IPS-18c (cell line): ENCODE measurements around the gene HINFP.
A peak's percentile ranks its signal among the peaks of the same experiment; 100 is the strongest.

Experiments used
- H3K4me3 ChIP-seq: 2 replicates; pipeline ENCODE4 v1.7.0; 2013; ENCODE audit warnings: low read depth, mild to moderate bottlenecking, low read length, moderate library complexity; ENCODE audit not compliant: insufficient read depth
- H3K9me3 ChIP-seq: one replicate; pipeline ENCODE4 v1.6.1; 2013; ENCODE audit warnings: mild to moderate bottlenecking, low read length, moderate library complexity; ENCODE audit not compliant: control insufficient read depth, insufficient read depth

HINFP gene, protein sequence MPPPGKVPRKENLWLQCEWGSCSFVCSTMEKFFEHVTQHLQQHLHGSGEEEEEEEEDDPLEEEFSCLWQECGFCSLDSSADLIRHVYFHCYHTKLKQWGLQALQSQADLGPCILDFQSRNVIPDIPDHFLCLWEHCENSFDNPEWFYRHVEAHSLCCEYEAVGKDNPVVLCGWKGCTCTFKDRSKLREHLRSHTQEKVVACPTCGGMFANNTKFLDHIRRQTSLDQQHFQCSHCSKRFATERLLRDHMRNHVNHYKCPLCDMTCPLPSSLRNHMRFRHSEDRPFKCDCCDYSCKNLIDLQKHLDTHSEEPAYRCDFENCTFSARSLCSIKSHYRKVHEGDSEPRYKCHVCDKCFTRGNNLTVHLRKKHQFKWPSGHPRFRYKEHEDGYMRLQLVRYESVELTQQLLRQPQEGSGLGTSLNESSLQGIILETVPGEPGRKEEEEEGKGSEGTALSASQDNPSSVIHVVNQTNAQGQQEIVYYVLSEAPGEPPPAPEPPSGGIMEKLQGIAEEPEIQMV

DNA sequence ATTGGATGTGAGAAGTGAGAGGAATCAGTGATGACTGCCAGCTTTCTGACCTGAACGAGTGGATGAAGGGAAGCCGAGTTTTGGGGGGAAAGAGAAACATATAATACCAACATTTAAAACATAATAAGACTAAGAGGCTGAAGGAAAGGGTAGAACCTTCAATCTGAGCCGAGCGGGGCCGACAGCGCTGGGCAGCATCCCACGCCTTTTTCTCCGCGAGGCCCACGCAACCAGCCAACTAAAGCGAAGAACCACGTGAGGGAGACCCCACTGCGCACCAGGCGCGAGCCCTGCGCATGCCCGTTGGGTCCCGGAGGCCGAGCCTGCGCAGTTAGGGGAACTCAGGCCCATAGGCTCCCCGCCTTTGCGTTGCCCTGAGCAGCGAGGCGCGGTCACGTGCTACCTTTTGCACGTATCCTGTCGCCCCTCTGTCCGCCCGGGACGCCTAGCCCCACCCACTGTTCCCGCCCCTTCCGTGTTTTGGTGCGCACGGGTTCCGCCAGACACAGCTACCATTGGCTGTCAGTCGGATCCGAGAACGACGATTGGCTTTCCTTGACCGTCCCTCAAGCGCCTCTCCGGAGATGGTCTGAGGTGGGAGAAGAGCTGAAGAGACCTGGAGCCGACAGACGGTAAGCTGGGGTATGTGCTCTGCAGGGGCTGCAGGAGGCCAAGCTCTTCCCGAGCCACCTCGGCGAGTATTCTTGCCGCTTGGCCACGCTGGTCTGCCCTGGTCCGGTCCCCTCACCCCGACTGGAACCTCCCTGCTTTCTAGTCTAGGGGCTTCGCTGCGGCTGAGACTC is at the start of gene HINFP:
Gene HINFP, plus strand, starts transcription at position 573 of the 803 bp plus-strand sequence. CDS start 5,365 bp downstream, outside the sequence.
- peak within 1 kb of the TSS; percentile 100 for H3K4me3 ChIP-seq
- no peaks in the 10 kb centered on the region for H3K9me3 ChIP-seq

DNA sequence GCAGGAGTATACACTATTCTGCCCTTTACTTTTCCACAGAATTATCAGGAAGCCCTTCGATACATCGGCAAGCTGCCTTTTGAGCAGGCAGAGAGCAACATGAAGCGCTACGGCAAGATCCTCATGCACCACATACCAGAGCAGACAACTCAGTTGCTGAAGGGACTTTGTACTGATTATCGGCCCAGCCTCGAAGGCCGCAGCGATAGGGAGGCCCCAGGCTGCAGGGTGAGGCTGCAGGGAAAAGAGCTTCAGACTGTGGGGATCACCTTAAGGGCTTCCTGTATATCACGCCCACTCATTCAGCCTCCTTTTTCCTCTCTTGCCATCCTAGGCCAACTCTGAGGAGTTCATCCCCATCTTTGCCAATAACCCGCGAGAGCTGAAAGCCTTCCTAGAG is 43.5 kb upstream of the HINFP start:
- Histone ChIP-seq H3K9me3 (no peaks in the 10 kb centered on the region), H3K4me3 (no peak overlapping the region)

DNA sequence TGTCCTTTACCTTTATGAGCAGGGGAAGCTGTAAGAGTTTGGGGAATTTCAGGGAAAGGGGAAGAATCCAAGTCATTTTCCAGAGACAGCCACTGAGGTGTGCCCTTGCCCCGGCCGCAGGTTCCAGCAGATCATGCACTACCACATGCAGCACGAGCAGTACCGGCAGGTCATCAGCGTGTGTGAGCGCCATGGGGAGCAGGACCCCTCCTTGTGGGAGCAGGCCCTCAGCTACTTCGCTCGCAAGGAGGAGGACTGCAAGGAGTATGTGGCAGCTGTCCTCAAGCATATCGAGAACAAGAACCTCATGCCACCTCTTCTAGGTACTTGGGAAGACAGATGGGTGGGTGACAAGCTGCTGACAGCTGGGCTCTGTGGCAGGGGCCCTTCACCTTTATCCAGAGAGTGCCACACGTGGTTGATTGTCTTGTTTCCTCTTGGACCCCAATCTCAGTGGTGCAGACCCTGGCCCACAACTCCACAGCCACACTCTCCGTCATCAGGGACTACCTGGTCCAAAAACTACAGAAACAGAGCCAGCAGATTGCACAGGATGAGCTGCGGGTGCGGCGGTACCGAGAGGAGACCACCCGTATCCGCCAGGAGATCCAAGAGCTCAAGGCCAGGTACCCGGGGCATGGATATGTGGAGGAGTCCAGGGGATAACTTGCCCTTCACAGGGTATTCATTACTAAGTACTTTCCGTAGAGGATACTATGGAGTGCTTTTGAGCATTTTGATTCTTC is 42.5 kb upstream of the HINFP start:
- Histone ChIP-seq H3K4me3 (no peak overlapping the region), H3K9me3 (no peaks in the 10 kb centered on the region)

DNA sequence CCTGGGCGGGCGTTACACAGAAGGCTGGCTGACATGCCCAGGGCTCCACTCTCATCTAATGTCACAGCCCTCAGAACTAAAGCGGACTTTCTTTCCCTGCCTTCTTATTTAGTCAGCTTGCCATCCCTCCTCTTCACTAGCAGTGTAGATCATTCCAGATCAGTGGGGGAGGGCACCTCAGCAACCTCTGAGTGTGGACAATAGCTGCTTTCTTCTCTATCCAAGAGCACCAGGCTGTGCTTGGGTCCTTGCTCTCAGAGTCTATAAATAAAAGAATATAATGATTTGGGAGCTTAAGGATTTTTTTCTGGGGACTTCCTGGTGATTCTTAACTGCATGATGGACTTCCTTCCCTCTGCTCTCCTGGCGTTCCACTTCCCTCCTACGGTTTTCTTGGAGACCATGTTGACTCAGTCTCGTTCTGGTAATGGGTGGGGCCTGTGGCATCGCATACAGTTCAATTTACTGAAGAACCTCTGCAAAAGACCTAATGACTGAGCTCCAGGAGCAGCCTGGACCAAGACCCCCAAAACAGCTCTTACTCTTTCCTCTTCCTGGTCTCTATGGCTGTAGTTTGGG is 39.6 kb upstream of the HINFP start:
- no peaks in the 10 kb centered on the region for H3K9me3 ChIP-seq
- H3K4me3 ChIP-seq = no peak overlapping the region

DNA sequence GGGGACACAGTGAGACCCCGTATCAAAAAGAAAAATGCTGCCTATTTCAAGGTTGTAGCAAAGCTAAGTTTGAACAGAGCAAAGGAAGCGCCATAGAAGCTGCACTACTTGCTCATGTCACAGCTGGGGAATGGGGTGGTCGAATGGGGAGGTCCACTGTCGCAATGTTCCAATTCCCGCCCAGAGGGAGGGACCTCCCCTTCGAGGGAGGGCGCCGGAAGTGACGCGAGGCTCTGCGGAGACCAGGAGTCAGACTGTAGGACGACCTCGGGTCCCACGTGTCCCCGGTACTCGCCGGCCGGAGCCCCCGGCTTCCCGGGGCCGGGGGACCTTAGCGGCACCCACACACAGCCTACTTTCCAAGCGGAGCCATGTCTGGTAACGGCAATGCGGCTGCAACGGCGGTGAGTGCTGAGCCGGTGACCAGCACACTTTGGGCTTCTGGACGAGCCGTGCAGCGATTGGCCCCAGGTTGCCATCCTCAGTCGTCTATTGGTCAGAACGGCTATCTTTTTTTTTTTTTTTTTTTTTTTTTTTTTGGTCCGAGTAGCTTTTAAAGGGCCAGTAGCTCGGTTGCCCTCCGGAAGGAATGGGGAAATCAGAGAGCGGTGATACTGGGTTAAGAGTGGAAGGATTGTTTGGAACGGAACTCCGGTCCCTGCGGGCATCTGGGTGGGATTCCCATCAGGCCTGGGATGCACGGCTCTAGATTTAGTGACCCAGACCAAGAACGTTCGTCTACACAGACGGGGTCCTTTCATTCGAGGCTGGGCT is 36.5 kb upstream of the HINFP start, which contains the start of gene HMBS:
Gene HMBS, plus strand, starts transcription at position 219 of the 774 bp plus-strand sequence. Its CDS starts 153 bp downstream, at position 372.
- Histone ChIP-seq H3K9me3 (no peaks in the 10 kb centered on the region), H3K4me3 (peak within 1 kb of the TSS; percentile 96)

DNA sequence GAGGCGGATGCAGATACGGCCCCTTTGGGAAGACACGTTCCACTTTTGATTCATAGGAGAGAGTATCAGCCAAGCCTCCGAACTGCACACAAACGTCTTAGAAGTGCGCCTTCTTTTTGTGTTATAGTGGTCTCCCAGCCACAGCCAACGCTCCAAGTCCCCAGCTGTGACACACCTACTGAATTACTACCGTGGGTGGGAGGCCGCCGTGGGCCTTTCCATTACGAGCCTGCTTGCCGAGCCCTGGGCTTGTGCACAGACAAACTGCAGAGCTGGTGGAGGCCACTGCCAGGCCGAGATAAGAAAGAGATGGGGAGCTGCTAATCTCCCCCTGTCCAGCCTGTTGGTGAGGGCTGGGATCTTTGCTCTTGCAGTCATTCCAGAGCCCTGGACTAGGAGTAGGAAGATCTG is 35.9 kb upstream of the HINFP start:
- H3K4me3 ChIP-seq = peak overlapping the region; percentile 96
- H3K9me3 ChIP-seq = no peaks in the 10 kb centered on the region

DNA sequence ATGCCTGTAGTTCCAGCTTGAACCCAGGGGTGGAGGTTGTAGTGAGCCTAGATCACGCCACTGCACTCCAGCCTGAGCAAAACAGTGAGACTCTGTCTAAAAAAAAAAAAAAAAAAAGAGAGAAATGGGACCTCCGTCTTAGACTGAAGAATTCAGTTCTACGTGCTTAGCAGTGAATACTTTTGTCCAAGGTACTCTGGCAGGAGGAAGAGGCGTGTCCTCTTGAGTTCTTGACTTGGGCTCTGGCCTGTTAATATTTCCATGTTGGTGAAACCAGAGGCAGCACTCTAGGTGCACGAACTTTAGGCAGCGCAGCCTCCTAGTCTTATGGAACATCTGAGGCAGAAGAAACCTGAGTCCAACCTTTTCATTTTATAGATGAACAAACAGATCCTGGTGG is 34.3 kb upstream of the HINFP start:
- H3K4me3 ChIP-seq = no peak overlapping the region
- H3K9me3 ChIP-seq = no peaks in the 10 kb centered on the region

DNA sequence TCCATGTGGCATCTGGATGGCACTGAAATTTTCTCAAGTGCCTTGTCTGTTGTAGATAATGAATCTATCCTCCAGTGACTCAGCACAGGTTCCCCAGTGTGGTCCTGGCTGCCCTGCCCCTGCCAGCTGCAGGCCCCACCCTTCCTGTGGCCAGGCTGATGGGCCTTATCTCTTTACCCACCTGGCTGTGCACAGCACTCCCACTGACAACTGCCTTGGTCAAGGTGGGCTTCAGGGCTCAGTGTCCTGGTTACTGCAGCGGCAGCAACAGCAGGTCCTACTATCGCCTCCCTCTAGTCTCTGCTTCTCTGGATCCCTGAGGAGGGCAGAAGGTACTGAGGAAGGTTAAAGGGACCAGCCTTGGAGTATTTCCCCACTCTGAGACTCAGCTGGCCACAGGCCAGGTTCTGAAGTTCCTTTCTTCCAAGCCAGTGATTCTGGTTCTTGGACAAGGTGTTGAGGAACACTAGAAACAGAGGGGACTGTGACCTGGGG is 33.6 kb upstream of the HINFP start:
- no peaks in the 10 kb centered on the region for H3K9me3 ChIP-seq
- H3K4me3 ChIP-seq = no peak overlapping the region

DNA sequence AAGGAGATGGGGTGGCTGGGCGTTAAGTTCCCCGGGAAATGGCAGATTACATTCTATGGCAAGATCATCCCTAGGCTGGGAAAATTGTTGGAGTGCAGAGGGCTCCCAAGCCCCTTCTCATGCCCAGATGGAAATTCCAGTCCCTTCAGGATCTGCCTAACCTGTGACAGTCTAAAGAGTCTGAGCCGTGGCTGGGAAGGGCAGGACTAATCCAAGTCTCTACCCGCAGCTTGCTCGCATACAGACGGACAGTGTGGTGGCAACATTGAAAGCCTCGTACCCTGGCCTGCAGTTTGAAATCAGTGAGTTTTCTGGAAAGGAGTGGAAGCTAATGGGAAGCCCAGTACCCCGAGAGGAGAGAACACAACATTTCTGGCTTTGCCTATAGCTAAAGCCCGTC is 33.0 kb upstream of the HINFP start:
- Histone ChIP-seq H3K4me3 (no peak overlapping the region), H3K9me3 (no peaks in the 10 kb centered on the region)

DNA sequence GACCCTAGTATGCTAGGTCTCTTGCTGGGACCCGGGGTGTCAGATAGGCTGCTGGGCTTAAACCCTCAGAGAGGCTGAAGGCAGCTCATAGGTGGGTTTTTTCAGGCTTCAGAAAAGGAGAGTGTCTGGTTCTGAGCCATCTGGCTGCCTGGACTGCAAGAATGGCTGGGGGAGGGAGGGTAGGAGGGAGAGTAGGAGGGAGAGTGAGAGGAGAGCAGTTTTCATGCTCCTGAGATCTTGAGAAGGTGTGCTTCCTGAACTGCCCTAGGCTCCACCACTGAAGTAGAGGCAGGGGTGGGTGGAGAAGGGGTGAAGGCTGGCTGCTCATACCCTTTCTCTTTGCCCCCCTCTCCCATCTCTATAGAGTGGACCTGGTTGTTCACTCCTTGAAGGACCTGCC is 32.1 kb upstream of the HINFP start:
- H3K9me3 ChIP-seq = no peaks in the 10 kb centered on the region
- no peak overlapping the region for H3K4me3 ChIP-seq

DNA sequence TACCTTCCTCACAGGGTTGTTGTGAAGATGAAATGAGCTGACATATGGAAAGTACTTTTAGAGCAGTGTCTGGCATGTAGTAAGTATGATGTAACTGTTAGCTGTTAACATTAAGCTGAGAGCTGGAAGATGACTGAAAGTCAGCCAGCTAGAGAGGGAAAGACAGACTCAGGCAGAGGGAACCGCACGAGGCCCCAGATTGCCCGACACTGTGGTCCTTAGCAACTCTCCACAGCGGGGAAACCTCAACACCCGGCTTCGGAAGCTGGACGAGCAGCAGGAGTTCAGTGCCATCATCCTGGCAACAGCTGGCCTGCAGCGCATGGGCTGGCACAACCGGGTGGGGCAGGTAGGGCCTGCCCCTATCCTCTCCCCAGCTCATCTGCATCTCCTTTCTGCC is 30.2 kb upstream of the HINFP start:
- no peaks in the 10 kb centered on the region for H3K9me3 ChIP-seq
- H3K4me3 ChIP-seq = no peak overlapping the region

DNA sequence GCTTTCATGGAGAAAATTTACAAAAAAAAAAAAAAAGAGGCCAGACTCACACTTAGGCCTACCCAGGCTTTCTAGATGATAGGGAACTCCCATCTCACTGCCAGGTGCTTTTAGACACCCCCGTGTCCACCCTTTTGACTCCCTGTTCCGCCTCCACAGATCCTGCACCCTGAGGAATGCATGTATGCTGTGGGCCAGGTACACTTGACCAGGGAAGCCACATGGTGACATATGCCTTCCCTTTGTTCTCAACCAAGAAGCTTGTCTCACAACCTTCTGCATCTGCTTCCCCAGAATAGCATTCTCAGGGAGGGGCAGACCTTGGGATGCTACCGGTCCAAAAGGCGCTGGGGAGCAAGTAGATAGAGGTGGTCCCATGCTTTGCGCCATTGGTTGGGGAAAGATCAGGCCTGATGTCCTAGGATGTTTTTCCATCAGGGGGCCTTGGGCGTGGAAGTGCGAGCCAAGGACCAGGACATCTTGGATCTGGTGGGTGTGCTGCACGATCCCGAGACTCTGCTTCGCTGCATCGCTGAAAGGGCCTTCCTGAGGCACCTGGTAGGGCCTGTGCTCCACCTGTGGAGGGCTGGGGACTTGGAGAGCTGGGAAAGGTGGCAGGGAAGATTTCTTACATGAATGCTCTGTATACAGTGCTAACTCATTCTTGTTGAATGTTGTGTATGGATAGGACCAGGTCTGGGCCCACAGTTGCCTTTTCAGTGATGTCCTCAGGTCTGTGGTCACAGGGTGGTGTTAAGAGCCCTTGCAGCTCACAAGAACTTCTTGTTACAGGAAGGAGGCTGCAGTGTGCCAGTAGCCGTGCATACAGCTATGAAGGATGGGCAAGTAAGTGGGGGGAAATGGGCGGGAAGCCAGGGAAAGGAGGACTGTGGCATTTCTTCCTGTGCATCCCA is 29.2 kb upstream of the HINFP start:
- peak overlapping the region; percentile 91 for H3K4me3 ChIP-seq

DNA sequence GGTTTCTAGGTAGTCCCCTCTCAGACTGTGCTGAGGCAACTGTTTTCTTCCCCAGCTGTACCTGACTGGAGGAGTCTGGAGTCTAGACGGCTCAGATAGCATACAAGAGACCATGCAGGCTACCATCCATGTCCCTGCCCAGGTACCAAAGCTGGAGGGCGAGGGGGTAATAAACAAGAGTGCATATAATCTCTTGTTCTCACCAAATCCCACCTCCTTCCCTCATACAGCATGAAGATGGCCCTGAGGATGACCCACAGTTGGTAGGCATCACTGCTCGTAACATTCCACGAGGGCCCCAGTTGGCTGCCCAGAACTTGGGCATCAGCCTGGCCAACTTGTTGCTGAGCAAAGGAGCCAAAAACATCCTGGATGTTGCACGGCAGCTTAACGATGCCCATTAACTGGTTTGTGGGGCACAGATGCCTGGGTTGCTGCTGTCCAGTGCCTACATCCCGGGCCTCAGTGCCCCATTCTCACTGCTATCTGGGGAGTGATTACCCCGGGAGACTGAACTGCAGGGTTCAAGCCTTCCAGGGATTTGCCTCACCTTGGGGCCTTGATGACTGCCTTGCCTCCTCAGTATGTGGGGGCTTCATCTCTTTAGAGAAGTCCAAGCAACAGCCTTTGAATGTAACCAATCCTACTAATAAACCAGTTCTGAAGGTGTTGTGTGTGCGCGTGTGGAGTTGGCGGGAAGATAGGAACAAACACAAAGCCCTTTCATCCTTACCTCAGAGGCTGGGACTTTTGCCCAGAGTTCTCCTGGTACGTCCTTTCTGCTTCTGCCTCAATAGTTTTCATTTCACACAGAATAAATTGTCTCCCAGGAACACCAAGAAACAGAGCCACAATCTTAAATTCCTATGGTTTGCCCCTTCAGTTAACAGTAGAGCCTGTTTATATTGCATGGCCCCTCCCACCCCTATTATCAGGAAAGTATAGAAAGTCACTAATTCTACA is 28.2 kb upstream of the HINFP start:
- no peaks in the 10 kb centered on the region for H3K9me3 ChIP-seq
- H3K4me3 ChIP-seq = peak overlapping the region; percentile 91

More for the DNA sequence above, 29.2 kb upstream of the HINFP start:
- no peaks in the 10 kb centered on the region for H3K9me3 ChIP-seq
